GM21786 (cell line): ENCODE results near the gene BOLL.
"Not testable (repeated sequence)": the region's sequence is repeated elsewhere in the genome, so short reads cannot be mapped to it uniquely, and the experiment has no call there.

Source experiments
- ATAC-seq: cut with Tn5 transposase; IDR thresholded peaks from one replicate; pipeline ENCODE4 v1.9.1; 2021; ENCODE audit not compliant: unreplicated experiment

Gene BOLL

GRCh38 chr2:197707316-197708213 lies 77.6 kb downstream of the BOLL start:
- ATAC-seq, result no peak

- ATAC-seq, result no peak
Observed at GRCh38 chr2:197706839-197707207, 78.3 kb downstream of the BOLL start.

GRCh38 chr2:197705912-197706838 lies 78.9 kb downstream of the BOLL start:
- ATAC-seq, result no peak

DNA sequence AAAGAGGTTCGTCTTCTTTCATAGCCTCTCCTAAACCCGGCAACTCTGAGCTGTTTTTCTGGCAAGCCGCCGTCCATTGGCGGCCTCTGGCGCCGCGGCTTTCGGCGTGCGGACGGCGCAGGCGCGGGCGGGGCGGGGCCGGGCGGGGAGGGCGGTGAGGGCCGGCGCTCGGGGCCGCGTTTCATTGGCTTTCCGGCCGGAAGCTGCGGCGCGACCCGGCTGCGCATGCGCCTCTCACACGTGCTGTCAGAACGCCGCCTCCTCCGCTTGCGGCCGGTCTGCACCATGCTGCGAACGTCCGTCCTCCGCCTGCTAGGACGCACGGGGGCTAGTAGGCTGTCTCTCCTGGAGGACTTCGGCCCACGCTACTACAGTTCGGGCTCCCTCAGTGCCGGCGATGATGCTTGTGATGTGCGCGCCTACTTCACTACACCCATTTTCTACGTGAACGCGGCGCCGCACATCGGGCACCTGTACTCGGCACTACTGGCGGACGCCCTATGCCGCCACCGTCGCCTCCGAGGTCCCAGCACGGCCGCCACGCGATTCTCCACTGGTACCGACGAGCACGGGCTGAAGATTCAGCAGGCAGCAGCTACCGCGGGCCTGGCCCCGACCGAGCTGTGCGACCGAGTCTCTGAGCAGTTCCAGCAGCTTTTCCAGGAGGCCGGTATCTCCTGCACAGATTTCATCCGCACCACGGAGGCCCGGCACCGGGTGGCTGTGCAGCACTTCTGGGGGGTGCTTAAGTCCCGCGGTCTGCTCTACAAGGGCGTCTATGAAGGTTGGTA lies 79.8 kb downstream of the BOLL start, which contains the start of gene MARS2:
Gene MARS2 (plus strand): TSS at position 249 of the 791 bp plus-strand sequence. CDS start 37 bp downstream, at position 286.
- peak; percentile 80 for ATAC-seq

- ATAC-seq, result peak; percentile 32
Observed at GRCh38 chr2:197704434-197705120, 80.5 kb downstream of the BOLL start.

DNA sequence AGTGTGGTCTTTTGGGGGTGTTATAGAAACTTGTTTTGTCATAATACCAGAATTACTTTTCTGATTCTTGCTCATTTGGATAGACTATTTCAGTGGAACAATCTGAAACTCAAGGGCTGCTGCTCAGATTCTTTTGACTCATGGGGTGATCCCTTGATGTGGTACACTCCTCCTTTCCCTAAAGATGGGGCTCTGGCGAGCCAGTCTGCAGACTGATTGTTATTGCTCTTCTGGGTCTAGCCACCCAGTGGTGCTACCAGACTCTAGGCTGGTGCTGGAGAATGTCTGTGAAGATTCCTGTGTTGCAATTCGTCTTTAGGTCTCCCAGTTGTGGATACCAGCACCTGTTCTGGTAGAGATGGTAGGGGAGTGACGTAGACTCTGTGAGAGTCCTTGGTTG lies 84.2 kb downstream of the BOLL start:
- ATAC-seq, result no peak

- ATAC-seq, result not testable (repeated sequence)
Observed at GRCh38 chr2:197699724-197700123, 85.4 kb downstream of the BOLL start.

- not testable (repeated sequence) for ATAC-seq
Observed at GRCh38 chr2:197696571-197696970, 88.5 kb downstream of the BOLL start.

DNA sequence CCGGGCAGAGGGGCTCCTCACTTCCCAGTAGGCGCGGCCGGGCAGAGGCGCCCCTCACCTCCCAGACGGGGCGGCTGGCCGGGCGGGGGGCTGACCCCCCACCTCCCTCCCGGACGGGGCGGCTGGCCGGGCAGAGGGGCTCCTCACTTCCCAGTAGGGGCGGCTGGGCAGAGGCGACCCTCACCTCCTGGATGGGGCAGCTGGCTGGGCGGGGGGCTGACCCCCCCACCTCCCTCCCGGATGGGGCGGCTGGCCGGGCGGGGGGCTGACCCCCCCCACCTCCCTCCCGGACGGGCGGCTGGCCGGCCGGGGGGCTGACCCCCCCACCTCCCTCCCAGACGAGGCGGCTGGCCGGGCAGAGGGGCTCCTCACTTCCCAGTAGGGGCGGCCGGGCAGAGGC lies 89.1 kb downstream of the BOLL start:
- ATAC-seq, result not testable (repeated sequence)

- not testable (repeated sequence) for ATAC-seq
Observed at GRCh38 chr2:197695206-197695605, 89.9 kb downstream of the BOLL start.

DNA sequence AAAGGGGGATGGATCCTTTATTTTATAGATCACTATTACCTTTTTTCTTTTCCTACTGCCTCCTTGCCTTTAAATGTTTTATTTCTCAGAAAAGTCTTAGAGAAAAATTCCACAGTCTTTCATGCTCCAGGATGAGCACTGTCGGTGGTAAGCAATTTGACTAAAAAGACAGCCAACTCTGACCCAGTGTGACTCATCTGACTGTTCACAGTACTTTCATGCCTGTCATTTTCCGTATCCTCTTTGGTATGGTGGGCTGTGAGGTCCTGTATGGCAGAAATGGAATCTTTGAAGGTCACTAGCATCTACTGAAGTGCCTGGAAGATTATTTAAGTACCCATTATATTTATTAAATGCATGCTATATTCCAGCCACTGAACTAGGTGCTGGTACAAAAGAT lies 107.6 kb downstream of the BOLL start:
- no peak for ATAC-seq

GRCh38 chr2:197677056-197677455 lies 108.1 kb downstream of the BOLL start:
- ATAC-seq, result no peak
